Stimulated activated memory B cell treated with anti-CD40 and anti-IgM and Interleukin-4, amounts not matched to agents 10 μg/mL and 1 μg/mL and 100 μg/mL, for 72 hours (primary cell): ENCODE data around the gene CDHR3.

ENCODE experiments used
- ATAC-seq: fragments of 150-1000 bp; cut with Tn5 transposase; 2 replicates; pipeline ENCODE4 v1.10.0; 2021
- H3K27ac Mint-ChIP-seq: one replicate; pipeline ENCODE4 v1.8.0; 2022; ENCODE audit warnings: mild to moderate bottlenecking, mixed read lengths
- H3K27me3 Mint-ChIP-seq: one replicate; pipeline ENCODE4 v1.8.0; 2022; ENCODE audit warnings: mixed read lengths
- H3K36me3 Mint-ChIP-seq: one replicate; pipeline ENCODE4 v1.8.0; 2022; ENCODE audit warnings: mixed read lengths
- H3K4me1 Mint-ChIP-seq: one replicate; pipeline ENCODE4 v1.8.0; 2022; ENCODE audit warnings: mixed read lengths
- H3K4me3 Mint-ChIP-seq: one replicate; pipeline ENCODE4 v1.8.0; 2022; ENCODE audit warnings: mild to moderate bottlenecking, moderate library complexity, mixed read lengths
- H3K9me3 Mint-ChIP-seq: one replicate; pipeline ENCODE4 v1.8.0; 2022; ENCODE audit warnings: mixed read lengths

CDHR3 gene

DNA sequence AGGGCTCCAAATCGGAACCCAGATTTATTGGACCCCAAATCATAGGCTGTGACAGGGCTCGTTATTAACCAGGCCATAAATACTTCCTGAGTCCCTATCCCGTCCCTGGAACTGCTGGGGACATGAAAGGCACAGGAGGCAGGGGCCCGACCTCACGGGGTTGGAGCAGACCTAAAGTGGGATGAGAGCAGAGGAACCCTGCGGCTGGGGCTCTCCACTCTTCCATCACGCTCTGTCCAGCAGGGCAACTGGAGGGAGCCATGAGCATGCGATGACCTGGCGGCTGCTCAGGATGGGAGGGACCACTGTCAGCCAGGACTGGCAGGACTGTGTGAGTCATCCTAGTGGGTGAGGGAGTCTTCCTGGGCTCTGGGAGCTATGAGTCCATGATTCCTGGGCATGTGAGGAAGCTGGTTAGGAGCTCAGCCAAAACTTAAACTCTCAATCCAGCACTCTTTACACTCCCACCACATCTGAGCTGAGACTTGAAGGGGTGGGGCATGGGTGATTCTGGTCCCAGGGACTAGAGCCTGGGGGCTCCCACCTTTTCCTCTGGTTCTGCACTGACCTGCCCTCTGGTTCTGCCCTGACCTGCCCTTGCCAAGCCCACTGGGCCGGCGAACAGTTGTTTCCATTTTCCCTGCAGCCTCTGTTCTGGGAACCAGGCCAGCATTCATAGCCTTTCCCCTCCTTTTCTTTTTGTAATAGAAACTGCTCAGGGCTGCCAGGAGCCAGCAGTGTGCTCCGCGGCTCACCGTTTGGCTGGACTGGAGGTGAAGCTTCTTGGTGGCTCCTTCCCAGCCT lies 101.9 kb downstream of the CDHR3 start:
- no peak for ATAC-seq
- H3K27ac Mint-ChIP-seq: peak overlapping the region; percentile 78
- peaks cover 89% of the 10 kb centered on the region for H3K4me1 Mint-ChIP-seq
- no peaks in the 10 kb centered on the region for H3K27me3 Mint-ChIP-seq
- H3K36me3 Mint-ChIP-seq: no peaks in the 10 kb centered on the region
- H3K9me3 Mint-ChIP-seq: no peaks in the 10 kb centered on the region
- H3K4me3 Mint-ChIP-seq: no peak overlapping the region

DNA sequence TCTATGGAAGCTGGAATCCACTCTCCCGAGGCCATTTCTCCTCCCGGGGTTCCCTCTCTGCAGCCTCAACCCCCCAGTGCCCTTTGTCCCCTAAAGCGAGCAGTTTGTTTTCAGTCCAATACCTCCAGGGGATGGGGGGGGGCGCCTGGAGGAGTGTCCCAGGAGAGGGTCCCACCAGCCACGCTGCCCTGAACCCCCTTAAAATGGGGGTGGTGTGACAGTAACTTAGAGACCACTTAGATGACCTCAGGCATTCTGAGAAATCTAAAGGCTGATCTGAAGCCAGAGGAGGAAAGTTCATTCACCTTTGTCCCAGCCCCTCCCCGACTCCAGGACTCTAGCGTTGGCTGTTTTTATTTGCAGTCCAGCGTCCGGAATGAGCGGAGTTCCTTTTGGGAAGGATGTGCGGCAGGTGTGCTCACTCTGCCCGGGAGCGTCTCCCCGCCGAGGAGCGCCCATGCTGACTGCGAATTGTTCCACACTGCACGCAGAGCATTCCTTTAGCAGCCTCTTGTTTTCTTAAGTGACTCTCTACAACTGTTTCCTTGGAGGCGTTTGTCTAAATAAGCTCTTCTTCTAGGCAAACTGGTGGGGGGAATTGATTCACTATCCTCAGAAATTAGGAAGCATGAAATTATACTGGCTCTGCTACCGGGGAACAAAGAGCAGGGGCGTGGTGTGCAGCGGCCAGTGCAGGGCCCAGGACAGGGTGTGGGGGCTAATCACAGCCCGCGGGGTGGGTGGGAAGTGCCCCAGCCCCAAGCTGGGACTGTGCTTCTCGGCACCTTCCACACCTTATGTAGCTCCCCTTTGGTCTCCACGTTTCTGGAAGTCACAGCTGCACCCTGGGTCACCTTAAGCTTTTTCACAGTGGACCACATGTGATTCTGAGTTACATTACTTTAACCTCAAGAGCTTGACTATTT lies 102.8 kb downstream of the CDHR3 start:
- H3K9me3 Mint-ChIP-seq: no peaks in the 10 kb centered on the region

DNA sequence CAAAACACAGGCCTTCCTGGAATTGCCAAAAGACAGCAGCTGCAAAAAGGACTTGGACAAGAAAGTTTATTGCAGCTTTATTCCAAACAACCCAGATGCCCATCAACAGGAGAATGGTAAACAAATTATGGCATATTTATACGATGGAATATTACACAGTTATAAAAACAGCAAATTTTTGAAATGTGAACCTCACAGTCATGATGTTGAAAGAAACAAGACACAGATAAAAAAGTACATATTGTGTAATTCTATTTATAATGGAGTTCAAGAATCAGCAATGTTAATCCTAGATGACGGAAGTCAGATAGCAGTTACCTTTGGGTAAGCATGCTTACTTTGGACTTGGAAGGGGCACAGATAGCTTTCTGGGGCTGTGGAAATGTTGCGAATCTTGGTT lies 104.6 kb downstream of the CDHR3 start:
- Mint-ChIP-seq H3K4me3 (no peak overlapping the region), H3K36me3 (no peaks in the 10 kb centered on the region), H3K27me3 (no peaks in the 10 kb centered on the region), H3K27ac (peak overlapping the region; percentile 97), H3K4me1 (peaks cover 89% of the 10 kb centered on the region), H3K9me3 (no peaks in the 10 kb centered on the region)
- no peak for ATAC-seq

More for the DNA sequence above, 102.8 kb downstream of the CDHR3 start:
- no peaks in the 10 kb centered on the region for H3K36me3 Mint-ChIP-seq
- H3K4me1 Mint-ChIP-seq: peaks cover 89% of the 10 kb centered on the region
- H3K4me3 Mint-ChIP-seq: no peak overlapping the region
- no peak for ATAC-seq
- no peaks in the 10 kb centered on the region for H3K27me3 Mint-ChIP-seq
- H3K27ac Mint-ChIP-seq: peak overlapping the region; percentile 78

DNA sequence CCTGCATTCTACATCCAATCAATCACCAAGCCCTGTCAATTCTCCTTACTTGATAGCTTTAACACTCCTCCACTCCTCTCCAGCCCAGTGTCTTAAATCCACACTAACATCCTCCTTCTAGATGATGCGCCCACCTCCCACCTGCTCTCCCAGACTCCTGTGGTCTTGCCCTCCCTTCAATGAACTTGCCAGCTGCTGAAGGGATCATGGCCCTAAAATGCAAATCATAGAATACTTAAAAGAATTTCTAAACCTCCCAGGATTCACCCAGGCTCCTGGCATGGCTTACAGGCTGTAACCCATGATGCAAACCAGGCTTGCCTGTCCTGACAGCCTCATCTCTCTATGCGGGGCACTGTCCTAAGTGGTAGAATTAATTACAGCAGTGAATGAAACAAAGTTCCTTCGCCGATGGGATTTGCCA lies 105.5 kb downstream of the CDHR3 start:
- no peaks in the 10 kb centered on the region for H3K36me3 Mint-ChIP-seq
- H3K4me1 Mint-ChIP-seq: peaks cover 89% of the 10 kb centered on the region
- peak overlapping the region; percentile 97 for H3K27ac Mint-ChIP-seq

DNA sequence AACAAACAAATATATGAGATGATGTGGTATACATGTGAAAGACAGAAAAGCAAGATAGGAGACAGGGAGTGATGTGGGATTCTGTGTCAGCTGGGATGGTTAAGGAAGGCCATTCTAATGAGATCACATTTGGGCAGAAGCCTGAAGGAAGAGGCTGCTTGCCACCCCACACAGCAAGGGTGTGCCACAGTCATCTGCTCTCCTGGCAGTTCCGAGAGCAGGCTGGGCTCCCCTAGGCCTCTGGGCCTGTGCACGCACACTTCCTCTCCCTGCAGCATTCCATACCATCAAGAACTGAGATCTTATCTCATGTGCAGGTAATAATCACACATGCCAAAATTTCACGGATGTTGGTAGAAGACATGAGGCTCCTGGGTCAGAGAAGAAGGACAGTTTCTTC lies 105.9 kb downstream of the CDHR3 start:
- H3K4me1 Mint-ChIP-seq: peaks cover 90% of the 10 kb centered on the region
- ATAC-seq: no peak

More for the DNA sequence above, 105.5 kb downstream of the CDHR3 start:
- Mint-ChIP-seq H3K4me3 (no peak overlapping the region), H3K9me3 (no peaks in the 10 kb centered on the region), H3K27me3 (no peaks in the 10 kb centered on the region)
- no peak for ATAC-seq

DNA sequence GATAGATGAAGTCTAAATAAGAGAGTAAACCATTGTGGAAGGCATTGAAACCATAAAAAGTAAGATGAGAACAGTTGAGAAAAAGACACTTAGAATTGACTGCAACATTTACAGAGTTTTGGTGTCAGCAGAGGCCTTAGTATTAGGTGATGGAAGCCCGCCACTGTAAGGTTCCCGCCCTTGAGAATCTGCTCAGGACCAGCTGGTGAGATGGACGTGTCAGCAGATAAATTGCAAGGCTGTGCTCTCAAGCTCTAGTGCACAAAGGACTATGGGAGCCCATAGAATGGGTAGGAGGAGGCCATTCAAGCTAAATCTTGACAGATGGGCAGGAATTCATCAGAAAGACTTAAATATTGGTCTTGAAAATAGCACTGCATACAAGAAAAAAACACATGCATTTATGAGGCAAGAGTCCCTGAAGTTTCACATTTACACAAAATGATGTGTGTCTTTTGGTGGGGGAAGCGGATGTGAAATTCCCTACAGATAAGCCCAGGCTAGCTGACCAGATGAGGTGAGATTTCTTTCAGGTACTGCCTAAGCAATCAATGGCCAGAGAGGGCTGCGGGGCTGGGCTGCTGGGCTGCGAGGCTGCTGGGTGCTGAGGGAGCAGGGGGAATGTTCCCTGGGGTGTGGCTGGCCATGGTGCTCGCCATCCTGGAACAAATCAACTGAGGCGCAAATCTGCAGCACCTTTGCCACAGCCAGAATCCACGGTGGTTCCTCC lies 106.6 kb downstream of the CDHR3 start:
- H3K9me3 Mint-ChIP-seq: no peaks in the 10 kb centered on the region
- no peak overlapping the region for H3K4me3 Mint-ChIP-seq
- no peak for ATAC-seq
- no peaks in the 10 kb centered on the region for H3K27me3 Mint-ChIP-seq
- no peaks in the 10 kb centered on the region for H3K36me3 Mint-ChIP-seq
- peaks cover 90% of the 10 kb centered on the region for H3K4me1 Mint-ChIP-seq
- peak overlapping the region; percentile 97 for H3K27ac Mint-ChIP-seq

More for the DNA sequence above, 105.9 kb downstream of the CDHR3 start:
- no peaks in the 10 kb centered on the region for H3K36me3 Mint-ChIP-seq
- peak overlapping the region; percentile 97 for H3K27ac Mint-ChIP-seq
- H3K9me3 Mint-ChIP-seq: no peaks in the 10 kb centered on the region
- H3K27me3 Mint-ChIP-seq: no peaks in the 10 kb centered on the region
- H3K4me3 Mint-ChIP-seq: no peak overlapping the region

DNA sequence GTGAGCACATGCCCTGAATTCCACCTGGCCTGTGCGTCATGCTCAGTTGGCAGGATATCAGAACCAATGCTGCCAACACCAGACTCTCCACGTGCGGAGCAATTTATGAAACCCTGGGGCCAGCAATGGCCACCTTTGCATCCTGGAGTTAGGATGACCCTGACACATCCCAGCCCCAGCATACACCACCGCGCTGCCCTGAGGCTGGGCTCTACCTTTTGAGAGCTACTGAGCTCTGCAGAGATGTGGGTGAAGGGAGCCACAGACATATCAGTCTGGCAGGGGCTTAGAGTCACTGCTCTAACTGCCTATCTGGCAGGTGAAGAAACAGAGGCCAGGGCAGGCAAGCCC lies 107.1 kb downstream of the CDHR3 start:
- Mint-ChIP-seq H3K4me1 (peaks cover 88% of the 10 kb centered on the region), H3K27ac (peak overlapping the region; percentile 97), H3K4me3 (no peak overlapping the region), H3K36me3 (no peaks in the 10 kb centered on the region), H3K27me3 (no peaks in the 10 kb centered on the region), H3K9me3 (no peaks in the 10 kb centered on the region)
- ATAC-seq: no peak

DNA sequence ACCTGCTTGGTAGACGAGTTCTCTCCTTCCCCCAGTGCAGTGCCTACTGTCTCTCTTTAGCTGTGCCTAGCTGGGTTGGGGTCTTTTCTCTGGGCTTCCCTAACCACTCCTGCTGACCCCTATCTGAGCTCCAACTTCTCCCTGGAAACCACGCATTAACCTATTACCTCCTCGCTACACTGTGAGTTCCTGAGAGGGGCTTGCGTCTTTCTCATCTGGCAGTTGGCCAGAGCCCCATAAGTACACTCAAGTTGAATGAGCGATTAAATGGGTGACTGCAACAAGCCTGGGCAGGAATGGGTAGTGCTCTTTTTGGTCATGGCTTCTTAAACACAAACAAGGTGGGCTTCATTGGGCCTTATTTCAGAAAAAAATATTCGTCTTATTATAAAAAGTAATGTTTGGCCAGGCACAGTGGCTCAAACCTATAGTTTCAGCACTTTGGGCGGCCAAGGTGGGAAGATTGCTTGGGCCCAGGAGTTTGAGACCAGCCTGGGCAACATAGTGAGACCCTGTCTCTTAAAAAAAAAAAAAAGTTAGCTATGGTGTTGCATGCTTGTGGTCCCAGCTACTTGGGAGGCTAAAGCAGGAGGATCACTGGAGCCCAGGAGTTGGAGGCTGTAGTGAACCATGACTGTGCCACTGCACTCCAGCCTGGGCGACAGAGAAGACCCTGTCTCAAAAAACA lies 107.6 kb downstream of the CDHR3 start:
- Mint-ChIP-seq H3K27me3 (no peaks in the 10 kb centered on the region), H3K4me1 (peaks cover 88% of the 10 kb centered on the region), H3K36me3 (no peaks in the 10 kb centered on the region), H3K4me3 (peak overlapping the region; percentile 74), H3K9me3 (no peaks in the 10 kb centered on the region), H3K27ac (peak overlapping the region; percentile 97)
- no peak for ATAC-seq

DNA sequence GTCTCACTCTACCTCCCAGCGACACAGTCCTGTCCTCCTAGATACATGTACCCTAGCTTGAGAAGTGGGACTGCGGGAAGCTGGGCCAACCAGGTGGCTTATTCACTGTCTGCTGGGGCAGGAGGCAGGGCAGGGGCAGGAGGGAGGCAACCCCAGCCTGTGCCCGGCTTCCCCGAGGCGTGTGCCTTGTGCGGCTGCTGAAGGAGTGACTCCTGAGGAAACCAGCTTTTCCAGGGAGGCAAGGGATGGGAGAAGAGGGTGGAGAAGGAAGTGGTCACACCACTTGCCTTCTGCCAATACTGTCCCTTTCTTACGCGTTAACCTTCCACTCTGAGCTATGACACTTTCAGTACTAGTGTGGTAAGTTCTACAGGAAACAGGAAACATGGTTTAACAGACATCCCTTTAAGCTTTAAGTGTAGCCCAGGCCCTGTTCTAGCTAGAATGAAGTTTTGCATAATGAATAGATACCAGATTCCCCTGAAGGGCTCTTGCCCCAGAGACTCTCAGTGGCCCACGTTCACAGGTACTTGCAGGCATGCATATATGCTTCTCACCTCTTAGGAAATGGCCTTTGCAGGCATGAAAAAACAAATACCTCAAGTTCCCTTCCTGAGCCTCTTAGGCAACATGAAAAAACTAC lies 108.4 kb downstream of the CDHR3 start:
- no peaks in the 10 kb centered on the region for H3K9me3 Mint-ChIP-seq
- peaks cover 96% of the 10 kb centered on the region for H3K4me1 Mint-ChIP-seq
- H3K27me3 Mint-ChIP-seq: no peaks in the 10 kb centered on the region
- ATAC-seq: peak; percentile 97
- peak overlapping the region; percentile 74 for H3K4me3 Mint-ChIP-seq
- peak overlapping the region; percentile 97 for H3K27ac Mint-ChIP-seq
- H3K36me3 Mint-ChIP-seq: no peaks in the 10 kb centered on the region

DNA sequence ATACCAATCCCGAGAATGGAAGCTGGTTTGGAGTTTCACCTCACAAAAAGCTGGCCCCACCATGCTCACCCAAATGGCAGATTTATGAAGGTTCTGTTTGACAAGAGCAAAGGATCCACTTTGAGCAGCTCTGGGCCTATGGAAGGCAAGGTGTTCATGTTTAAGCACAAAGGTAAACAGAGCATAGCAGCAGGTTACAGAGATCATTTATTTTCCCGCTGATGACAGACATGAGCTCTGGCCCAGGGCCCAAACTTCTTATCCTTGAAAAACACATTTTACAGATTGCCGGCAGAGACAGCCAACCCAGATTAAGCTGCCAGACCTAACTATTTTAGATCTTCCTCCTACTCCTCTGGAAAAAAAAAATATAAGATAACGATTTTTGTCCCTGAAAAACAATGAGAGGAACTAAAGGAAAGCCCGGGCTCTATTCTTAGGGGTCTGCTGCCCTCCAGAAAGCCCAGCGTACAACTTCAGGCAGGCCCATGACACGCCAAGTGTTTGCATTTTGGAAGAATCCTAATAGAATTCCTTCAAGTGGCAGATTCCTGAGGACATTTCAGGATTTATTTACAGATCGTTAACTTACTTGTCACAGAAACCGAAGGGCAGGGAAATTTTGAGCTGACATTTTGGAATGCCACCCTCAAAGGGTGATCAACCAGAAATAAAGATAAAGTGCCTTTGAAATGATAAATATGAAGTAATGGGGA lies 109.1 kb downstream of the CDHR3 start:
- peak; percentile 1 for ATAC-seq
- no peaks in the 10 kb centered on the region for H3K9me3 Mint-ChIP-seq
- no peaks in the 10 kb centered on the region for H3K27me3 Mint-ChIP-seq
- no peaks in the 10 kb centered on the region for H3K36me3 Mint-ChIP-seq
- H3K4me3 Mint-ChIP-seq: peak overlapping the region; percentile 74
- H3K27ac Mint-ChIP-seq: peak overlapping the region; percentile 97
- peaks cover 96% of the 10 kb centered on the region for H3K4me1 Mint-ChIP-seq

DNA sequence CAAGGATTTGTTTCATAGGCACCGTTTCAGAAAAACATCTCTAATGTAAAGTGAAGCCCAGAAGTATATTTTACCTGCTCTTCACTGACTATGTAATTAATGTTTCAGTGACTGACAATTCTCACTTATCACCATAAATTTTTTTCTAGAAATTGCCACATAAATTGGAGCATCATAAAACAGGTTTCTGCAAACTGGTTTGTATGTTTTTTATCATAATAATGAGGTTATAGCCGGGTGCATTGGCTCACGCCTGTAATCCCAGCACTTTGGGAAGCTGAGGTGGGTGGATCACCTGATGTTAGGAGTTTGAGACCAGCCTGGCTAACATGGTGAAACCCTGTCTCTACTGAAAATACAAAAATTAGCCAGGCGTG lies 109.6 kb downstream of the CDHR3 start:
- H3K9me3 Mint-ChIP-seq: no peaks in the 10 kb centered on the region

DNA sequence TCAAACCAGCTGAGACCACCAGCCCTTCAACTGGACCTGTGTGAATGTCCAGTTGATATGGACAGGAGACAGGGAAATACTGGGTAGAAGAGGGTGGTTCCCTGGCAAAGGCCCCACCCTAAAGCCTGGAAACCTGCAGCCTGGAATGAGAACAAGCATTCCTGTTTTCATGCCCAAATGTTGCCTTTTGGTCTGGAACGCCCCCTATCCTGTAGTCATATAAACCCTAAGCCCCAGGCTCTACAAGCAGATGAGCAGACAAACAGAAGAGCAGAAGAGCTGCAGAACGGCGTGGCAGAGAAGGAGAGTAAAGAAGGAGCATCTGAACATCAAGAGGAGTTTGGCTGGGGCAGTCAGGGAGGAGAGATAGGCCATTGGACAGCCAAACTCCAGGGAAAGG lies 110.6 kb downstream of the CDHR3 start:
- H3K4me3 Mint-ChIP-seq: peak overlapping the region; percentile 40
- no peak for ATAC-seq
- no peaks in the 10 kb centered on the region for H3K27me3 Mint-ChIP-seq
- no peaks in the 10 kb centered on the region for H3K36me3 Mint-ChIP-seq
- H3K9me3 Mint-ChIP-seq: no peaks in the 10 kb centered on the region
- H3K27ac Mint-ChIP-seq: peak overlapping the region; percentile 97
- H3K4me1 Mint-ChIP-seq: peaks cover 89% of the 10 kb centered on the region

More for the DNA sequence above, 109.6 kb downstream of the CDHR3 start:
- no peak for ATAC-seq
- no peaks in the 10 kb centered on the region for H3K36me3 Mint-ChIP-seq
- no peak overlapping the region for H3K4me3 Mint-ChIP-seq
- peaks cover 96% of the 10 kb centered on the region for H3K4me1 Mint-ChIP-seq
- peak overlapping the region; percentile 97 for H3K27ac Mint-ChIP-seq
- no peaks in the 10 kb centered on the region for H3K27me3 Mint-ChIP-seq

DNA sequence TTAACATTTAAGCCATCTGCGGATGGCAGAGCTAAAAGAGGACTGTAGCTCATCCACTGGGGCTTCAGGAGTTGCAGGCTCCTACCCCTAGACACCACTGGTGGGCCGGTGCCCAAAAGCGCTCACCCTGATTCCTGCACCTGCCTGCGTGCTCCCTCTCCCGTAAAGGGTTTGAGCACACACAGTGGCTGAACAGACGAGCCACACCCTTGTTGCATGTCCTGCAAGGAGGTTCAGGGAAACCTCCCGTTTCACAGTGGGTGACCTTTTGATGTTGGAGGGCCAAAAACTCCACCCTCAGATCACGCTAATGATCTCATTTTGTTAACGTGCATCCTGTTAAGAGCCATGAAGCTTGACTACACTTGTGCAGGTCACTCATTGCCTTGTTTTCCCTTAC lies 111.2 kb downstream of the CDHR3 start:
- peak; percentile 59 for ATAC-seq
- H3K4me1 Mint-ChIP-seq: peaks cover 89% of the 10 kb centered on the region
- H3K4me3 Mint-ChIP-seq: peak overlapping the region; percentile 40
- no peaks in the 10 kb centered on the region for H3K36me3 Mint-ChIP-seq
- H3K9me3 Mint-ChIP-seq: no peaks in the 10 kb centered on the region
- peak overlapping the region; percentile 97 for H3K27ac Mint-ChIP-seq
- no peaks in the 10 kb centered on the region for H3K27me3 Mint-ChIP-seq

DNA sequence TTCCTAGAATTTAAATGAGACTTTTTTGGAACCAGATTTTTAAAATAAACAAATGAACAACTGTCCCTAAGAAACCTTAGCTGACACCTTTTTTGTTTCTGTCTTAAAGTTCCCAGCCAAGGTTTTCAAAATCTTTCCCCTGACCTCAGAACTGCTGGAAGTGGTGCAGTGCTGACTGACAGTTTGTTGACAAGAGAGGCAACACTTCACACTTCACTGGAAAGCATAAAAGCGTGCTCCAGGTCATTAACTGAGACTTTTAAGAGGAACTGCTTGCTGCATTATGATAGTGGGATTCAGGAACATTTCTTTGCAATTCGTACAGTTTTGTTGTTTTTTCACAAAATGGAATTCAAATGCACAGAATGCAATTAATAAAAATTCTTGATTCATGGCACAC lies 112.9 kb downstream of the CDHR3 start:
- H3K27me3 Mint-ChIP-seq: no peaks in the 10 kb centered on the region
- peak overlapping the region; percentile 97 for H3K27ac Mint-ChIP-seq
- no peaks in the 10 kb centered on the region for H3K36me3 Mint-ChIP-seq
- H3K4me1 Mint-ChIP-seq: peaks cover 87% of the 10 kb centered on the region
- H3K9me3 Mint-ChIP-seq: no peaks in the 10 kb centered on the region
- H3K4me3 Mint-ChIP-seq: no peak overlapping the region
- no peak for ATAC-seq
